Globus pallidus (tissue), 1 donor: ENCODE measurements around the gene ELF4.

Experiments used
- DNase-seq: peaks from one replicate; pipeline ENCODE4 v3.0.0-alpha.2; 2015; ENCODE audit warnings: low spot score

Gene ELF4

GRCh38 chrX:130047416-130047815 lies 62.9 kb downstream of the ELF4 start:
- DNase-seq: no peak

- no peak for DNase-seq
These were observed 70.5 kb downstream of the ELF4 start for GRCh38 chrX:130039847-130040246.

- DNase-seq: no peak
These were observed 76.1 kb downstream of the ELF4 start for GRCh38 chrX:130034178-130034577.

- DNase-seq: no peak
These were observed 77.7 kb downstream of the ELF4 start for GRCh38 chrX:130032552-130032951.

- DNase-seq: no peak
These were observed 79.5 kb downstream of the ELF4 start for GRCh38 chrX:130030826-130031225.

GRCh38 chrX:130028196-130028595 lies 82.1 kb downstream of the ELF4 start:
- DNase-seq: no peak

- DNase-seq: no peak
These were observed 82.7 kb downstream of the ELF4 start for GRCh38 chrX:130027569-130027968.

GRCh38 chrX:130025256-130025655 lies 85.0 kb downstream of the ELF4 start:
- no peak for DNase-seq

GRCh38 chrX:130024127-130024526 lies 86.2 kb downstream of the ELF4 start:
- peak; percentile 17 for DNase-seq

GRCh38 chrX:130020661-130021324 lies 89.5 kb downstream of the ELF4 start:
- no peak for DNase-seq

GRCh38 chrX:130018143-130018542 lies 92.2 kb downstream of the ELF4 start:
- DNase-seq: no peak

- no peak for DNase-seq
These were observed 95.1 kb downstream of the ELF4 start for GRCh38 chrX:130015181-130015580.
